NCI-H510A treated with DMSO at 0.1 percent for 48 hours (cell line): Measurements from ENCODE around the gene PTPRN2.

Experiments
- DNase-seq: peaks from one replicate; lab custom pipeline; 2025; lab: John Stamatoyannopoulos, UW

The PTPRN2 gene

DNA sequence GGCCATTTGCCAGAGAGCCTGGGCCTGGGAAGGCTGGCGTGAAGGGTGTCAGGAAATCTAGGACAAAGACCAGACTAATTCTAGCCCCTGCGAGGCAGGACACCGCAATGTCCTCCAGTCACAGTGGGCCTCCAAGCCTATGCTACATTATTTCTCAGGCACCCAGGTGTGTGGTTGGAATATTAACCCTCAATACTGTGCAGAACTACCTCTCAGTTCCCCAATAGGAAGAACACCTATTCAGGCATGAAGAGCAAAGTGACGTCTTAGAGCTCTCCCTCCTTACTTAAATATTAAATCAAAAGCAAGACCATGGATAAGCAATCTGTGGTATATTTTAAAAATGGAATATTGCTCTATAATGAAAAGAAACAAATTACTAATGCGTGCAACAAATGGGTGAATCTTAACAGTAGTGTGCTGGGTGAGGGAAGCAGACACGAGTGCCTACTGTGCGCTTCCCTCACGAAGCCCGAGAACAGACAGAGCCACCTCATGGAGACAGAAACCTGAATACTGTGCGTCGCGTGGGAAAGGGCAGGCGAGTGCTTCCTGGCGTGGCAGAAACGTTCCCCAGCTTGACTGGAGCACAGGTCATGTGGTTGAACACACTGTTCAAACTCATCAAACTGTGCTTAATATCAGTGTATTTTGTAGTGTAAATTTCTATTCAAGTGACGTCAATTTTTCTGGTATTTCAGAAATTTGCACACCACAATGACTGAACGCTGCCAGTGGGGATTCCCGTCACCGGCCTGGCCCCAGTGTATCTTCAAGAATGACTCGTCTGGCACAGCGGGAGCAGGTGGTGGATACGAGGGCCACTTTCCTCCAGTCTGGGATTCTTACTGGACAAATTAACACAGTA lies 15.5 kb upstream of the PTPRN2 start:
- no peak for DNase-seq

DNA sequence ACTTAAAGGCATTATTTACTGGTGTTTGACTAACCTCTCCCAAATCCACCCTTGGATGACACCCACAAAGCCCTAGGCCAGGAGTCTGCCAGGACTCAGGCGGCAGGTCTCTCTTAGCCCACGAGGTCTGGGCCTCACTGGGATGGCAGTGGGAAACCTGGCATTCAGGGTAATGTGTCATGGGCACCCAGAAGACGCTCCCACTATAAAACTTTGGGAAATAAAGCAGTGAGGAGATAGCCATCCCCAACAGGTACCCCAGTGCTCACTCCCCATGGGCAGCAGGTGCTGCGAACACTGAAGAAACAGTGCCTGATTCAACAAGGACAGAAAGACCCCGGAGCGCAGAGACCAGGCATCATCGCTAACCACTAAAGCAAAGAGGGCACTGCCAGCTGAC lies 14.4 kb upstream of the PTPRN2 start:
- DNase-seq, result no peak

DNA sequence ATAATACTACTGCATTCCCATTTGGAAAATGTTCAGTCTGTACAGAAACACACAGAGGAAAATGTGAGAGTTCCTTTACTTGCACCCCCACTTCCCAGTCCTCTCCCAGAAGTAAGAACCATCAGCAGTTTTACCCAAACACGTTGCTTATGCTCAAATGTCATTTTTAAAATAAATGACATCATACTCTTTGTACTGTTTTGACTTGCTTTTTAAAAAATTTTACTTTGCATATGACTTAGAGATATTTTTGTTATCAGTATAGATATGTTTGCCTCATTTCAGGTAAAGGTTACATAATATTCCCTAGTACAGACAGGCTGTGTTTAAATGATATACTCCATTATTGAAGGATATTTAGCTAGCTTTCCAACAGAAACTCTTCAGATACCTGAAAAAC lies 13.5 kb upstream of the PTPRN2 start:
- DNase-seq, result no peak

DNA sequence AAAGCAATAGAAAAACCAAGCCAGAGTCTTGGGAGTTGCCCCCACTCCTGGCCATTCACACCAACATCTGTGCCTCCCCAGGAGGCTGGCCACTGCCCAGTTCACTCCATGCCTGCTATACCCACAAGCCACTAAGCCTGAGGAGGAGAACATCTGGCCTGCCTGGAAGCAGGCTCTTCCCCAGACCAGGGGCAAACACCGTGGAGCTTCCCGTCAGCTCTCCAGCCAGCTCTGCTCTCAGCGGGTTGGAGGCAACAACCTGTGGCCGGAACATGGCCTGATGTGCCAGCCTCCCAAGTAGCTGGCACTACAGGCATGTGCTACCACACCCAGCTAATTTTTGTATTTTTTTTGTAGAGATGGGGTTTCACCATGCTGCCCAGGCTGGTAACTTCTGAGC lies 9.1 kb upstream of the PTPRN2 start:
- DNase-seq, result no peak

DNA sequence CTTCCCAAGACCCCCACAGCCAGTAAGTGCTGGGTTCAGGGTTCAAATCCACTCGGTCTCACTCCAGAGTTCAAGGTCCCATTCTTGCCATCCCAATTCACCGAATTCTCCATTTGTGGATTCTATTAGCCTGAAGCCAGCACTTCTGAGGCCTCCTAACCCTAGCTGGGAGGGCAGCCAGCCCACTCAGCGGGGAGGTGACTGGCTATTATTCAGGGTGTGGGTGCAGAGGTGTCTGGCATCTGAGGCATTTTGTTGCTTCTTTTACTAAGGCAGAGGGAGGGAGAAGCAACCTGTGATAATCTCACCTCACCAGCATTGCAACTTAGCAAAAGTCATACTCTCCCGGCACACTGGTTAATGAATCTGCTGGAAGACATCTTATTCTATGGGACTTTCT lies 8.7 kb upstream of the PTPRN2 start:
- no peak for DNase-seq

DNA sequence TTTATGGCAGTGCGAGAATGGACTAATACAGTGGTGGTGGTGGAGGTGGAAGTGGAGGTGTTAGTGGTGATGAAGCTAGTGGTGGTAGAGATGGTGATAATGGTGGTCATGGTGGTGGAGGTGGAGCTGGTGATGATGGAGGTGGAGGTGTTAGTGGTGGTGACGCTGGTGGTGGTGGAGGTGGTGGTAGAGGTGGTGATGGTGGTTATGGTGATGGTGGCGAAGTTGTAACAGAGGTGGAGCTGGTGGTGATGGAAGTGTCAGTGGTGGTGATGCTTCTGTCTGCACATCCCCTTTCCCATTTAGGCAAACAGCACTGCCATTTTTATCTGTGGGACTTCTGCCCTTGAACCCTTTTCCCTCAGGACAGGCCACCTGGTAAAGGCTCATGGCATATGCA lies 7.4 kb upstream of the PTPRN2 start:
- no peak for DNase-seq

DNA sequence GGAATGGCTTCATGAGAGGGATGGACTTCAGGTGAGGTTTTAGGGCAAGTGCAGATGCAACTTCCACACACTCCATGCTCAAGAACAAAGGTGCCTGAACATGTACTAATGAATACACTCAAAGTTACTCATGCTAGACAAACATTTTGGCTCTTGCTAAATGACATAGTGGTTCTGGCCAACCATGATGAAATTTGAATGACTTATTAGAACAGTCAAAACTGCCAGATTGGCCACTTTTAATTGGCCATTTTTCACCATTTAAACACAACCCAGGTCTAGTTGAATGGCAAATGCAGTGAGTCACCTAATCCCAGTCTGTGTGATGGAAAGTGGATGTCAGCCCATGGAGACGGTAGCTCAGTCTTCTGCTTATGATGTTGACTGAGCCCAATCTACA lies 4.9 kb upstream of the PTPRN2 start:
- DNase-seq, result no peak

DNA sequence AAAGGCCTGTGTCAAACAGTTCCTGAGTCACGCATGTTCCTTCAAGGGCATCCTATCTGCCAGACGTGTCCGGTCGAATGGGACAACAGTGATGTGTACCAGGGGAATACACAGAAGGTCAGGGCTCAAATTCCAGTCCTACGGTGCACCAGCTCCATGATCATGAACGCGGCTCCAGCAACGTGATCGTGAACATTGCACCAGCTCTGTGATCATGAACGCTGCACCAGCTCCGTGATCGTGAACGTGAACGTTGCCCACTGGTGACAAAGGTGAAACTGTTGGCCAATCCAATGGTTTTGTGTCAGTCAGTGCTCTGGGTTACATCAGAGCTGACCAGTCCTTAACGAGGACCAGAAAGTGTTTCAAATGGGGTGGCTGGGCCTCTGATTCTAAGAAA lies 4.3 kb upstream of the PTPRN2 start:
- no peak for DNase-seq

DNA sequence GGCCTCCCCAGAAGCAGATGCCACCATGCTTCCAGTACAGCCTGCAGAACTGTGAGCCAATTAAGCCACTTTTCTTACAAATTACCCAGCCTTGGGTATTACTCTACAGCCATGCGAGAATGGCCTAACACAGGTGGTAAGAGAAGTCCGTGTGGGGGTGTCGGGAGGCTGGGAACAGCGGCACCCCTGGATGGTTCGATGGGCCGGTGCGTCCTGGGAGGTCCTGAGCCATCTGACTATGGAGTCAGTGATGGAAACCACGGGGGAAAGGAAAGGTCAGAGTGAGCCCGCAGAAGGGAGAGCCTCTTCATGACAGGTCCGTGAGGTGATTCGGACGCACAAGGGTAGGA lies 2.5 kb upstream of the PTPRN2 start:
- no peak for DNase-seq

DNA sequence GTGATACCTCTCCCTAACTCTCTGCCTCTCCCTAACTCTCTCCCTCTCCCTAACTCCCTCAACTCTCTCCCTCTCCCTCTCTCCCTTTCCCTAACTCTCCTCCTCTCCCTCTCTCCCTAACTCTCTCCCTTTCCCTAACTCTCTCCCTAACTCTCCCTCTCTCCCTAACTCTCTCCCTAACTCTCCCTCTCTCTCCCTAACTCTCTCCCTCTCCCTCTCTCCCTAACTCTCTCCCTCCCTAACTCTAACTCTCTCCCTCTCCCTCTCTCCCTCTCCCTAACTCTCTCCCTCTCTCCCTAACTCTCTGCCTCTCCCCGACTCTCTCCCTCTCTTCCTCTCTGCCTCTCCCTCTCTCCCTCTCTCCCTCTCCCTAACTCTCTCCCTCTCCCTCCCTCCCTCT lies 2.0 kb upstream of the PTPRN2 start:
- no peak for DNase-seq

DNA sequence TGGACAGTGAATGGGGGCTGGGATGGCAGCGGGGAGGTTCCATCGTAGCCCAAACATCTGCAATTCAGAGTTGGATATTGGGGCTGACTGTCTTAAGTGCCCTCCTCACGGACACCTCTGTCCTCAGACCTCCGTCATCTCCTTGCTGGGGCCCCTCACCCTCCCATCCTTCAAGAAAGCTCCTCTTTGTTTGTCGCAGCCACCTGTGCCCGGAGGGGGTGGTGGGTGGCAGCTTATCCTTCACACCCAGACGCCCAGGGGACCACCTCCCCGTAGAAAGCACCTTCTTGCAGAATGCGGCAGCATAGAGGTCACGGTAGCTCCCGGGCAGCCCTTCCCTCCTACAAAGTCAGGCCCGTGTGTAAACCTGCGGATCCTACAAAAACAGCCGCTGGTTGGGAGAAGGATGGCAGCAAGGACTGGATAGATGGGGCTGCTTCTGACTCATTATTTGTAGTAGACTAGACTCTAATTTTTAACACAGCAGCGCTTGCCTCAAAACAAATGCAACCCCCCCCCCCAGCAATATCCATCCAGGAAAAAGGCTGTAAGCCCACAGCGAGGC lies 1.3 kb upstream of the PTPRN2 start:
- DNase-seq, result no peak

DNA sequence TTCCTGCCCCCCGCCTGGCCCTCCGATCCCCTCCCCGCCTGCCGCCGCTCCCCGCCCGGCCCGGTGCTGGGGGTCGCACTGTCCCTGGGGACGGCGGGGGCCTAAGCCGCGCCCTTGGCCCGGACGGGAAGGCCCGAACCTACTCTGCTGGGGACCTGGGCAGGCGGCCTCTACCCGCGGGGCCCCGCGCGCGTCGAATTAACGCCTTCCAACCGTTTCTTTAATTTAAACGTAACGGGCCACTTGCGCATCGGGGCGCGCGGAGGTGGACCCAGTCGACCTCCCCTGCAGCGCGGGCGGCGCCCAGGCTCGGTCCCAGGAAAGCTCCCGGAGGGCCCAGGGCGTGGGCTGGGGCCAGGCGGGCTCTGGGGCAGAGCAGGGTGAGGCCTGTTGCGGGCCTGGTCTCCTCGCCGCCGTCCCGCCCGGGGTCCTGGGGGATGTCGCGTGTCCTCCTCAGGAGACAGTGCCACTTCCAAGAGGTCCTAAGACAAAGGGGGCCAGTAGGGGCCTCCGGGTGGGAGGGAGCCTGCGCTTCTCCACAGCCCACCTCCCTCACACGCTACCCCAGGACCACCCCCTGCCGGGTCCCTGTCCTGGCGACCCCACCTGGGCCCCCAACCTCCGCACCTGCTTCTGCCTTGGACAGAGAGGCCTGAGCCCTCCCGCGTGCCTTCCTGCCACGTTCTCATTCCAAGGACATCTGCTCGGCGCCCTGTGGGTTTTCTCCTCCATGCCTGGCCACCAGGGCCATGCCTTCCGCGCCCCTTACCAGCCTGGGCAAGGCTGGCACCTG lies 658 bp upstream of the PTPRN2 start:
- DNase-seq, result no peak

DNA sequence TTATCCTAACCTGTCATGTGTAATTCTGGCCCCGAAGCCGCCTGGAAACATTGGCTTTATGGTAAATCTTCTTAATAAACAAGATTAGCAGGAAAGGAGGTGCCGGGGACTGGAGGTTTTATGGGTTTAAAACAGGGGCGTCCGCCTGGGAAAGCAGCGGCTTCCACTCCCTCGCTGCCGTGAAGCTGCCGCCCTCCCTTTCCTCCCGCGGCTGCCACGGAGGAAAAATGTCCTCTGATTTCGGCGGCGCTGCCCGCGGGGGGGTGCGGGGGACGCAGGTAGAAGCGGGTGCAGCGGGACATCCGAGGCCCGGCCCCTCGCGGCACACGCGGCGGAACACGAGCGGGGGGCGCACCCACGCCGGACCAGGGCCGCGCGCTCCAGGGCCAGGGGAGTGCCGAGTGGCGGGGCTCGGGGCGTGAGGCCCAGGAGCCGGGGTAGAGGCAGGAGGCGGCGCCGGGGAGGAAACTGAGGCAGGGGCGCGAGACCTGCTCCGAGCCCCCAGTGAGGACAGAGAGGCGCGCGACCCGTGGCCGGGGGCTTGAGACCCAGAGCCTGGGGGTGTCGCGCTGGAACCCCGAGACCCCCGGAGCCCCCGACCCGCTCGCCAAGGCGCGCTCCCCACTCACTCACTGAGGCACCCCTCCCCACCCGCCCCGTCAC lies 993 bp downstream of the PTPRN2 start:
- DNase-seq, result no peak

DNA sequence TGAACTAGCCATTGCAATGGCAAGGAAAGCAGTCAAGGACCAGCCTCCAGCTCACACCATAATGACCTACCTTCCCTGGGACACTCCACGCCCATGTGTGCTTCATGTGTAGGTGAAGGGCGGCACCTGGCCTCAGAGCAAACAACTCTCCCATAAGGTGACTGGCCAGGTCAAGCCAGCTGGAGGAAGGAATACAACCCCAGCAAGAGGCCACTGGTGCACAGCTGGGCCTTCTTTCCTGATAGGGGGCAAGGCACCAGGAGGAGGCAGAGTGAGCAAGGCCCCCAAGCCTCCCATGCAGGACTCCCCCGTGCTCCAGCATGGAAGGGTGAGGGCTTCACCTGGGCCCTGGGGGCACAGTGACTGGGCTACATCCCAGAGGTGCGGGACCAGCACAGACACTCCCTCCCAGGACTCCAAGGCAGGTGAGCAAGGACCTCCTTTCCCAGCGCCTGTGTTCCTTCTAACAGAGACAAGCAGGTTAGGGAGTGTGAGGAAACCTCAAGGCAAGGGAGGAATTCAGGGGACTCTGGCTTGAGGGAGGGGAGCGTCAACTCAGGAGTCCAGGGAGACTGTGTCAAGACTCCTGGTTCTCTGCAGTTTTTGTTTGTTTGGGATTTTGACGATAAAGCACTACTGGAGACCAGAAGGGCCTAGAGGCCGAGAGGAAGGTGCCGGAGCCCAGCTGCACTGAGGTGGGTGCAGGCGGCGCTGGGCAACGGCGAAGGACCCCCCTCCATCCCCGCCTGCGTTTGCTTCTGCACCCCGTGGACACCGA lies 1.7 kb downstream of the PTPRN2 start:
- peak; percentile 70 for DNase-seq

DNA sequence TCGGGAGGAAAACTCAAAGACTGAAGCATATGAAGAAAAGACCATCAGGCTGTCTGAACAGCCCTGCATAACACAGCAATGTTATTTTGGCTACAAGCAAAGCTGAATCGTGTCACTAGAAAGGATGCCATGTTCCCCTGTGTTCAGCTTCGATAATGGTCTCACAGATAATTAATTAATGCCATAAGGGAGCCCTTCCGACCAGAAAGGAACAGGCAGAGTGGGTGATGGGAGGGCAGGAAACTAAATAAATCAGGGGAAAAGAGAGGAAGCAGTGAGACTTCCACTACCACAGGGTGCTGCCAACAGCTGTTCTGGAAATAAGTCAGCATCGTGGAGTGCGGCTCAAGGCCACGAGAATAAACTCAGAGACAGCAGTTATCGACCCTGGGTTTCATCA lies 3.2 kb downstream of the PTPRN2 start:
- no peak for DNase-seq

DNA sequence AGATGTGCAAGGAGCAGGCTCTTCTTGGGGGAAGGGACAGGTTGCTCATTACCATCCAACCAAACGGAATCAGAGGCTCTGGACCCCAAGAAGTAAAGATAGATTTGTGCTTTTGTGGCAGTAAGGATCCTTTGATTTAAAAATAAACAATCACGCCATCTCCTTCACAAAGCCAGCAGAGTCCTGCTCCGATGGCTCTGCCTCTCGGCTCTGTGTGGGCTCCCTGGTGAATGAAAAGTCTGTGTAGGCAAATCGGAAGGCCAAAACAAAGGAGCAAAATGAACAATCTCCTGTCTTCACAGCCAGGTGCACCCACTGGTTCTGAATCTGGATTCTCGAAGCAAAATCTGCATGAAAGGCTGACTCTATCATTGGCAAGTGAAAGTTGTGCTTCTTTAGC lies 3.8 kb downstream of the PTPRN2 start:
- DNase-seq, result no peak

DNA sequence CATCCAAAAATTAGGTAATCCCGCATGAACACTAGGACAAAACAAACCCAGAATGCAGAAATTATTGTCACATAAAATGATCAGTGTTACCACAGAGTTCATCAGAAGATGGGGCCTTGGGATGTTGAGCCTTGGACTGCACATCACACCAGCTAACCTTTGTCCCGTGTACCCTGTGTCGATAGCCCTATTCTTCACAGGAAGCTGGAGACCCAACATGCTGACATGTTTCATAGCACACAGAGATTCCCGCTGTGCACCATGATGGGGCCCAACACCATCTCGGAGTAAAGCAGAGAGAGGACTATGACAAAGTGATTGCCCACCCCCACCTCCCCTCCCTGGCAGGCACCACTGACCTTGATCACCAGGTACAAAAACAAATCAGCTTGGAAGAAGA lies 4.5 kb downstream of the PTPRN2 start:
- no peak for DNase-seq

DNA sequence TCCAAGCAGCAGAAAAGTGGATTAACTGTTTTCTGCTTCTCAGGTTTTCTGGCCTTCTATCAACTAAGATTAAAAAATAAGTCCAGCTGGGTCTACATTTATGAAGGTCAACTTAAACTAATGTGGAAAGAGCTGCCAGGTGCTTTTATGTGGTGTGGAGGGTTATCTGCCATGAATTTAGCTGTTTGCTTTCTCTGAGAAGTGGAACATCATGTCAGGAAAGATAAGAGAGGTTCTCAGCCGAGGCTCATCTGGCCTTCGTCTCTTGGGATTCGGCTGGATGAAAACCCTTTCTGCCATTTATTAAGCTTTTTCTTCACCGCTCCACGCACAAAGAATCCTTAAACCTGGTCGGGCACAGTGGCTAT lies 5.5 kb downstream of the PTPRN2 start:
- peak; percentile 90 for DNase-seq

DNA sequence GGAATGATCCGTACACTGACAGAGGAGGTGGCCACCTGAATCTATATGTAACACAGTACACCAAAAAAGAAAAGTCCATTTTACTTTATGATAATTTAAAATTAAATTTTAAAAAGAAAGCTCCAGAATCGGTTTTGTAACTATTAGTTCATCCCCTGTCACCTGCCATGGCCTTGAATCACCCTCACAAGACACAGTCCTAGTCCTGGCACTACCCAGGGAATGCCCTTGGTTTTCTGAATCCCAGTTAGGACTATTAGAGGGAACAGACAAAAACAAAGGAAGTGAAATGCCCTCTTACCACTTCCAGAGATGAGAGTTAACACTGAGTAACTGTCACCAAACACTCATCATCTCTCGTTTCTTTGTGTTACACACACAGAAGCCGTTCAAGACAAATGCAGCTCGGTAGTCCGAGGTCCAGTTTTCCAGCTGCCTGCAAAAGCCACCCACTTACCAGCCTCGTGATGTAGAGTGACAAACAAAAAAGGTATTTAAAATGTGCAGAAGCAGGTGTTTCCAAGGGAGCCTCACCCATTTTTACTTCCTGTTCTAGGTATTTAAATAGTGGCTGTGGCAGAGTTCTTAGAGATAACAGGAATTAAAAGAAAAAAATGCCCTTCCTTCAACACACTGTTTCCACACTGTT lies 6.1 kb downstream of the PTPRN2 start:
- DNase-seq, result peak; percentile 90

DNA sequence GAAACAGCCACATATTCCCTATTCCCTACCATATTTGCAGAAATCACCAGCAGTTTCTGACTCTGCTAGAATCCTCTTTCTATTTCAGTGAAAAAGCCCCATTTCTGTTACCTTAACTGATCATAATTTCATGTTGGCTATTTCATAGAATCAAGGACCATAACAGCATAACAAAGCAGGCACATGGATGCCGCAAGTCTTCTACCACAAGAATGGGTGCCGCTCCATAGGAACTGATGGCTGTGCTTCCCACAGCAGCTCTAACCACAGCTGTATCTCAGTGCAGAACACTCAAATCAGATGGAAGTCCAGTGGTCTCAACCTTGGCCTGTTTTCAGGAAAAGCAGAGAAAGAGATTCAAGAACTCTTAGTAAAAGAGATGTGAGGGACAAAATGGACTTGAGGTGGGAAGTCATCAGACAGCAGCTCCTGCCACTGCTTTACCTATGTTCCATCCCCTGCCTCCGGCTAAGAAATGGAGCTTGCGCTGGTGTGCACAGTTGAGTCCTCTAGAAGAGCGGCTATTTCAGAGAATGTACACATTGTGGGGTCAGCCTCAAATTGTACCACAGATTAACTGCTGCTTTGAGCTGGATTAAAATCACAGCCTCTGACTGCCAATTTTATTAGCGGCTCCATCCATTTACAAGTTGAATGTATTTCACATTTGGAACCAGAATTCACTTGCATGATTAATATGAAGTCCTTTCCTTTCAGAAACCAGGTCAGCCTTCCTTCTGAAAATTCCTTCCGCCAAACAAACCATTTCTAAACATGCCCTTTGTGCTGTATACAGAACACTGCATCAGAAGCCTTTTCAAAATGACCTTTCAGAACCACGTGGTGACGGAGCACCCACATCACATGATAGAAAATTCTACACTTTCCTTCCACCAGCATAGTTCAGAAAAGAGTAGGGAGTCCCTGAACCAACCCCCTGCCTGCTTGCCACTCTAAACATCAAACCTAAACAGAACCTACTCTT lies 7.7 kb downstream of the PTPRN2 start:
- DNase-seq, result no peak
